GM13976 (cell line): ENCODE data around the gene CASP2.

Experiments
- DNase-seq: peaks from one replicate; pipeline ENCODE4 v3.0.0; 2012; ENCODE audit warnings: low spot score
- CTCF ChIP-seq: IDR thresholded peaks from 2 replicates; pipeline ENCODE4 v1.5.1; 2012; ENCODE audit warnings: borderline replicate concordance, mild to moderate bottlenecking; ENCODE audit not compliant: insufficient read depth; ENCODE audit errors: extremely low read depth, missing control alignments, control extremely low read depth
- in situ Hi-C: fragments of 300-500 bp; cut with MboI; formaldehyde crosslinking; loops from one replicate; pipeline ENCODE4 v1.12.0; 2022; ENCODE audit warnings: low sequenced_read_pairs, mixed read lengths, inconsistent platforms; ENCODE audit not compliant: unreplicated experiment

Gene CASP2

GRCh38 chr7:143314127-143314526, 26.0 kb downstream of the CASP2 start:
- DNase-seq: no peak
- no peak for TF ChIP-seq CTCF
- in situ Hi-C loops: no loop called here

GRCh38 chr7:143315776-143316175, 27.6 kb downstream of the CASP2 start, which contains the start of gene CLCN1:
Gene CLCN1, plus strand, starts transcription at chr7:143316111. Its CDS starts 102 bp downstream, at chr7:143316213.
- TF ChIP-seq CTCF: no peak

GRCh38 chr7:143316492-143316891, 28.3 kb downstream of the CASP2 start:
- DNase-seq: no peak
- in situ Hi-C loops: no loop called here
- TF ChIP-seq CTCF: no peak

More at GRCh38 chr7:143315776-143316175, 27.6 kb downstream of the CASP2 start, which contains the start of gene CLCN1:
- in situ Hi-C loops: no loop called here
- DNase-seq: no peak

GRCh38 chr7:143318661-143319060, 30.5 kb downstream of the CASP2 start:
- DNase-seq: no peak
- in situ Hi-C loops: no loop called here
- no peak for TF ChIP-seq CTCF

- in situ Hi-C loops: no loop called here
- TF ChIP-seq CTCF: no peak
- no peak for DNase-seq
Measured at GRCh38 chr7:143320620-143321019, 32.5 kb downstream of the CASP2 start.

- in situ Hi-C loops: no loop called here
- no peak for DNase-seq
- no peak for TF ChIP-seq CTCF
Measured at GRCh38 chr7:143321242-143321641, 33.1 kb downstream of the CASP2 start.

- no peak for TF ChIP-seq CTCF
- in situ Hi-C loops: no loop called here
- no peak for DNase-seq
Measured at GRCh38 chr7:143321734-143322133, 33.6 kb downstream of the CASP2 start.
